Chondrocyte (in vitro differentiated cells): ENCODE data around the gene SMNDC1. TPM values are rescaled to one million over a fixed set of nuclear protein-coding genes. Genes with fewer than 3 reads are reported as not detected.

Experiments used
- DNase-seq: peaks from one replicate; pipeline ENCODE4 v3.0.0; 2021; ENCODE audit warnings: mixed read lengths, low spot score
- H3K27ac Mint-ChIP-seq: one replicate; pipeline ENCODE4 v1.8.0; 2021; ENCODE audit warnings: mild to moderate bottlenecking, moderate library complexity, mixed read lengths; ENCODE audit not compliant: unreplicated experiment
- H3K27me3 Mint-ChIP-seq: 2 replicates; pipeline ENCODE4 v1.8.0; 2021; ENCODE audit warnings: low read depth, mixed read lengths
- H3K36me3 Mint-ChIP-seq: 2 replicates; pipeline ENCODE4 v1.8.0; 2021; ENCODE audit warnings: low read depth, mixed read lengths
- H3K4me1 Mint-ChIP-seq: 2 replicates; pipeline ENCODE4 v1.8.0; 2021; ENCODE audit warnings: low read depth, mild to moderate bottlenecking, mixed read lengths
- H3K4me3 Mint-ChIP-seq: one replicate; pipeline ENCODE4 v1.8.0; 2021; ENCODE audit warnings: mild to moderate bottlenecking, moderate library complexity, mixed read lengths; ENCODE audit not compliant: unreplicated experiment
- H3K9me3 Mint-ChIP-seq: 2 replicates; pipeline ENCODE4 v1.8.0; 2021; ENCODE audit warnings: low read depth, mixed read lengths
- CTCF ChIP-seq: fragments of 200-600 bp; sonication (generic); IDR thresholded peaks from 2 replicates; pipeline ENCODE4 v1.5.0; 2021; ENCODE audit warnings: antibody characterized with exemption, mild to moderate bottlenecking, moderate library complexity
- total RNA-seq: library from RNA; stranded (reverse); gene quantifications from 3 replicates; pipeline ENCODE4 v1.2.1, GENCODE V29; 2021

The SMNDC1 gene
- total RNA-seq, 1 donor from 2014 or later = 26.2 TPM

- Mint-ChIP-seq H3K4me3 (no peak overlapping the region), H3K9me3 (no peaks in the 10 kb centered on the region), H3K36me3 (no peaks in the 10 kb centered on the region), H3K27me3 (no peaks in the 10 kb centered on the region), H3K27ac (no peak overlapping the region), H3K4me1 (peaks cover 7% of the 10 kb centered on the region)
- TF ChIP-seq CTCF = no peak
- DNase-seq = no peak
Observed at GRCh38 chr10:110344622-110345021, 39.9 kb upstream of the SMNDC1 start.

GRCh38 chr10:110343947-110344346 is 39.2 kb upstream of the SMNDC1 start:
- Mint-ChIP-seq H3K36me3 (no peaks in the 10 kb centered on the region), H3K27me3 (no peaks in the 10 kb centered on the region), H3K4me1 (peaks cover 7% of the 10 kb centered on the region), H3K9me3 (no peaks in the 10 kb centered on the region), H3K4me3 (no peak overlapping the region), H3K27ac (no peak overlapping the region)
- DNase-seq = no peak
- no peak for TF ChIP-seq CTCF

GRCh38 chr10:110340816-110341215 is 36.1 kb upstream of the SMNDC1 start:
- DNase-seq = no peak
- H3K27ac Mint-ChIP-seq = no peak overlapping the region

DNA sequence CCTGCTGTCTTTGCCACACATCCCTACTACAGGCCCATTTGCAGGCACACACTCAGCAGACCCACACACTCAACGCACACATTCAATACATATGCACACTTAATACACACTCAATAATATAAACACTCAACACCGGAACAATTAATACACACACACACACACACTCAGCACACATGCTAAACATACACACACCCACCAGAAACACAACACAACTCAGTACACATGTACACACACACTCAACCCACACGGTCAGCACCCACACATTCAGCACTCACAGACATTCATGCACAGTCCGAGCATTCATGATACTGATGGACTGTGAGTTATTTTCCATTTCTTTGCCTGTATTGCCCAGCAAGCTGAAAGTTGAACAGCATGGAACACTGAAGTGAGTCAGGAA is 35.4 kb upstream of the SMNDC1 start:
- H3K9me3 Mint-ChIP-seq = no peaks in the 10 kb centered on the region

More at GRCh38 chr10:110340816-110341215, 36.1 kb upstream of the SMNDC1 start:
- H3K36me3 Mint-ChIP-seq = no peaks in the 10 kb centered on the region
- H3K4me3 Mint-ChIP-seq = no peak overlapping the region
- no peaks in the 10 kb centered on the region for H3K27me3 Mint-ChIP-seq
- no peak for TF ChIP-seq CTCF
- H3K4me1 Mint-ChIP-seq = peaks cover 30% of the 10 kb centered on the region
- no peaks in the 10 kb centered on the region for H3K9me3 Mint-ChIP-seq

DNA sequence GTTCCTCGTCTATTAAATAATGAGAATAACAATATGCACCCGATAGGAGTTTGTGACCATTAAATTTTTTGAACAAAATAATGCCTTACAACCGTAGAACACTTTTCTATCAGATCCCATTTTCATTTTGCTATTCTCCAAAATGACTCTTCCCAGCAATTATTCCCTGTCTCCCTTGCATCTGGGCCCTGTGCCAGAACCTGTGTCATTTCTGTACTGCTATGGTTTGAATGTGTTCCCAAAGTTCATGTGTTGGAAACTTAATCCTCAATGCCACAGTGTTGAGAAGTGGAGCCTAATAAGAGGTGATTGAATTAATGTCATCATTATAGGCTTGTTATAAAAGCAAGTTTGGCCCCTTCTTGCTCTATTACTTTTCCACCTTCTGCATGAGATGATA is 33.2 kb upstream of the SMNDC1 start:
- DNase-seq = no peak
- H3K9me3 Mint-ChIP-seq = no peaks in the 10 kb centered on the region
- peaks cover 29% of the 10 kb centered on the region for H3K4me1 Mint-ChIP-seq
- no peaks in the 10 kb centered on the region for H3K36me3 Mint-ChIP-seq
- H3K4me3 Mint-ChIP-seq = no peak overlapping the region
- no peak overlapping the region for H3K27ac Mint-ChIP-seq
- no peaks in the 10 kb centered on the region for H3K27me3 Mint-ChIP-seq
- TF ChIP-seq CTCF = no peak

More for the DNA sequence above, 35.4 kb upstream of the SMNDC1 start:
- H3K36me3 Mint-ChIP-seq = no peaks in the 10 kb centered on the region
- H3K4me3 Mint-ChIP-seq = no peak overlapping the region
- H3K4me1 Mint-ChIP-seq = peaks cover 35% of the 10 kb centered on the region
- no peaks in the 10 kb centered on the region for H3K27me3 Mint-ChIP-seq
- no peak for TF ChIP-seq CTCF
- DNase-seq = no peak
- H3K27ac Mint-ChIP-seq = no peak overlapping the region
